Sigmoid colon (tissue), 4 donors: Measurements from ENCODE around the gene VPS26A.

Source experiments
- CTCF ChIP-seq, 4 experiments: fragments of 450-650 bp in 3 of 4; fragments of 200-600 bp in 1 of 4; IDR thresholded peaks; one replicate each; pipeline ENCODE4 v1.5.1; 2016 to 2019; ENCODE audit warnings: antibody characterized with exemption in 4 of 4, mild to moderate bottlenecking in 3 of 4, moderate library complexity in 2 of 4
- EP300 ChIP-seq, 4 donors: sonication (generic); formaldehyde crosslinking; IDR thresholded peaks; one replicate each; pipeline ENCODE4 v1.6.1; 2017; ENCODE audit warnings: antibody characterized with exemption in 4 of 4
- POLR2A ChIP-seq, 2 donors: fragments of 450-650 bp; IDR thresholded peaks; one replicate each; pipeline ENCODE4 v1.6.1; 2016; ENCODE audit warnings: antibody characterized with exemption in 2 of 2, mild to moderate bottlenecking in 2 of 2, moderate library complexity in 2 of 2

- no peak for TF ChIP-seq EP300 (IDR thresholded peaks at IDR 0.05)
- TF ChIP-seq CTCF (IDR thresholded peaks at IDR 0.05): no peak
- no peak for TF ChIP-seq POLR2A (IDR thresholded peaks at IDR 0.05)
Measured at GRCh38 chr10:69145329-69145728, 21.4 kb downstream of the VPS26A start.
